ENCODE measurements around the gene SLC6A6.

SLC6A6 gene

DNA sequence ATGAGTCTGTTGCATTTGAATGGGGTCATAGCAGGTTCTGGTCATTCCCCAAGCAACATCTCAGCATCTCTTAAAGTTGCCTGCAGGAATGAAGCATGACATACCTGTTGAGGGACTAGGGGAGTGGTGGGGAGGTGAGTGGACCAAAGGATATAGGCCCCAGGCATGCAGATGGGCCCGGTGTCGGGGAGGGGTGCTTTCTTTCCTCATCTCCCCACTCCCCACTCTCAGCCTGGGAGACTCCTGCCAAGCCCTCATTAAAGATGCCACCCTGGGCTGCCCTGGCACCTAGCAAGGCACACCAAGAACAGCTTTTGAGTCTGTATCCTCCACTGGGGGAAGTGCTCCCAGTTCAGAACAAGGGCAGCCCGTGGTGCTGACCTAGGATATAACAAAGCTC, 83.6 kb downstream of the SLC6A6 start:
- DNase-seq (ENCODE audit: low read depth, low spot score) = no peak

DNA sequence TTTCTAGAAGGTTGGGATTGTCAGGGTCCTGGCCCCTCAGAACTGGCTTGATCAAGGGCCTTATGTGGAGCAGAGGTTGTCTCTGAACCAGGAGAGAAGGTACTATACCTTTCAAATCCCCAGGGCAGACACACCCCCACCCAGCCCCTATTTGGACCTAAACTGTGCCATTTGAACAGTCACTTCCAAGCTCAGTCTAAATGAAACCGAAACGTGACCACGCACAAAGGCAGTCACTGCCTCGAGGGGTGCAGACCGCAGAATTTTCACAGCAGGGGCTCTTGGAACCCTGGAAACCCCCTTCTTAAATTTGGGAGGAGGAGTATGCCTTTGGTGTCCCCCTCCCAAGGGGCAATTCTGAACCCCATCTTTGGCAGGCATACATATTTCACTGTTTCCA, 84.1 kb downstream of the SLC6A6 start:
- no peak for DNase-seq (ENCODE audit: low read depth, low spot score)

DNA sequence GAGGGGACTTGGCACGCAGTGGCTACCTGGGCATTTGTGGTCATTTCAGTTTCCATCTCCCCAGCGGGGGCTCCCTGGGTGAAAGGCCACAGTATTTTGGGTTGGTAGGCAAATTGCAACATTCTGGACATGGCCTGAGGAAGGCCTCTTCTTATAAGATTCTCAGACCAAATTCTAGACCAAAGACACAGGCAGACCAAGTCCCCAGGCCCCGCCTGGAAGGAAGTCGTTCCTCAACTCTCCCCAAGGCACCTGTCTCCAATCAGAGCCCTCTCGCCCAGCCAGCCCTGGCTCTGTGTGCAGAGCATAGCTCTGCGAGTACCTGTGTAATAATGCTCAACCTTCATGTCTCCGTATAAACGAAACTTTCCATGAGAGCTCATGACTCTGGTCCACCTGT, 84.7 kb downstream of the SLC6A6 start:
- DNase-seq (ENCODE audit: low read depth, low spot score) = no peak

- DNase-seq (ENCODE audit: low read depth, low spot score) = no peak
Measured at GRCh38 chr3:14487821-14488220, 85.4 kb downstream of the SLC6A6 start.

DNA sequence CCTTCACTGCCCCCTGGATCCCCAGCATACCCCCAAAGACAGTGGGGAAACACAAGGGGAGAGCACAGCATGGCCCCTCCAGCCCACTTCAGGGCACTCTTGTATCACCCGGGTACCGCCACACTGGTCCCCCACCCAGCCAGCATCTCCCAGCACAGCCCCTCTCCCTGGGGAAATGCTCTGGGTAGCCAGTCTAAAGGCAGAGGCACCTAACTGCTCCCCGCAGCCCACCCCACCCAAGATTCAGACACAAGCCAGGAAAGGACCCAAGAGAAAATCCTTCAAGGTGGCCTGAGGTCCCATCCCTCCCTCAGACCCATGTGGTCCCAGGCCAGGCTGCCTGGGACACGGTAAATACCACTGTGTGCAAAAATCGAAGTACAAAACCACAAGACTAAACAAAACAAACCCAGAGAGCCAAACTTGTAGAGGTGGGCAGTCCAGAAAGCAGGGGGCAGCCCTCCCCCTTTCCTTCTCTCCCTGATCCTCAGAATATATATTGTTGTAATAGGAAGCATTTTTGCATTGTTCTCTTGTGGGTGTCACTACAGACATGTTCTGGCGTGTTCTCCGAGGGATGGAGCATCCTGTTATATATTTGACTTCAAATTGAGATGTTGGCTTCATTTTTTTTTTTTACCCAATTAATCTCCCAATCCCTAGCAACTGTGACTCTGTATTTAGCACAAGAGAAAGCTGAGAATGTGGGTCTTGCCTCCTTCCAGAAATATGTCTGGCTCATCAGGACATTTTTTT, 86.1 kb downstream of the SLC6A6 start:
- DNase-seq (ENCODE audit: low read depth, low spot score) = no peak

DNA sequence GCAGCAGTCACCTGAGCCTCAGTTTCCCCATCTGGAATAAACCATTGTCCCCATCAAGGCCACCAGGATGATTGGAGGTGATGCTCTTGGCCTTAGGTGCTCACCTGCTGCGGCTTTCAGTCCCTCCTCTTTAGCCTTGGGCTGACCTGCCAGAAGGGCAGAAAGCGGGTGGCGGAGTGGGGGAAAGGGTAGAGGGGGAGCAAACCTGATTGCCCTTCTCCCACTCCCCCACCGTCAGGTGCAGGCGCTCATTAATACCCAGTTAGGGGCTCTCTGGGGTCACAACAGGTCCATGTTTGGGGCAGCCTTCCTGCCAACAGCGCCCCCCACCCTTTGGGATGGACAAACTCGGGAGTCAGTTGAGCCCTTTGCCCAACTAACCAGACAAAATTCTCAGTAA, 87.2 kb downstream of the SLC6A6 start:
- DNase-seq (ENCODE audit: low read depth, low spot score) = no peak

- DNase-seq (ENCODE audit: low read depth, low spot score) = no peak
Measured at GRCh38 chr3:14490255-14490654, 87.8 kb downstream of the SLC6A6 start.

DNA sequence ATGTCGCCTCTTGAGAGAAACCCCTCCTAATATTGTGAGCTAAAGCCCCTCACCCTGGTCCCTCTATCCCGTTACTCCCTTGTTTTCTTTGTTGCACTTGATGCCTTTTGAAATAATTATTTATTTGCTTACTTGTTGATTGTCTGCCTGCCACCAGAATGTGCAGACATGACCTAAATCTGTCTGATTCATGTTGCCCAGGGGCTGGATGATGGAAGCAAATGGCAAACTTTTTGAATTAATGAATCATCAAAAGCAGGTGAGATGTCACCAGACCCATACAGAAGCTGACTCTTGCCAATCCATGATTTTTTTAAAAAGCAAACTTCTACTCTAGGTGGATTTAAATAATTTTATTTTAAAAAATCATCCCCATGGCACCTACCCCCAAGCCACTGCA, 88.4 kb downstream of the SLC6A6 start:
- DNase-seq (ENCODE audit: low read depth, low spot score) = no peak

- DNase-seq (ENCODE audit: low read depth, low spot score) = no peak
Measured at GRCh38 chr3:14491396-14492190, 89.2 kb downstream of the SLC6A6 start.

DNA sequence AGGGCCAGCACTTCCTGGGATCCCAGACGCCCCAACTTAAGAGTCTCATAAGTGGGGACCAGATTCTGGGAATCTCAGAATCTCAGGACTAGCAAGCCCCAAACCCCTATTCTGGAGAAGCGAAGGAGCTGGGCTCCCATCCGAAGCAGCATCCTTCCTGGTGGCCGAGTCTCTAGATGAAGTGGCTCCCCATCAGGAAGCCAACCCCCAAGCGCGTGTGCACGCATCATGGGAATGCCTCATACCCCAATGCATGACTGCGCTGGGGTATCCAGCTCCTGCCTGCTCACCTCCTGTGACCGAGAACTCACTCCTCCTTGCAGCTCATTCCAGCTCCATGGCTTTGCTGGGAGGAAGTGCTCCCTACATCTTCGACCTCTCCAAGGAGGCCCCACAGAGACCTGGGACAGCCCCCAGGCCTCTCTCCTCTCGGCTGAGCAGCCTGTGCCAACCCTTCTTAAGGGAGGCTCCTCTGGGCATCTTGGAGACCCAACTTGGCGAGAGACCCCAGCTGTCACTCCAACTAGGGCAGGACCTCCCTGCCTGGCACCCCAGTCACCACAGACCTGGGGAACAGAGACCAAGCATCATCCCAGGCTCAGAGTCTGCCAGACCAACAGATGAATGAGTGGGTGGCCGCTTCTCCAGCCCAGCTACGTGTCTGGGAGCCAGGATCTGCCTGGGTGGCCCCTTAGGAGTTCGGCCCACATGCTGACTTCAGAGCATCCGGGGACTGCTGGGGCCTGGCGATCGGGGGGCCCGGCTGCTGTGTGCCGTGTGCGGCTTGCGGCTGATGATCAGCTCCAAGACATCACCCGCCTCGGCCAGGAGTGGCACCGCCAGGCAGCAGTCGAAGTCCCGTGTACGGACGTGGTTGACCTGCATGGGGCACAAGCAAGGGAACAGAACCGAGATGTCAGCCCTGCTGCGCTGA, 90.8 kb downstream of the SLC6A6 start:
- DNase-seq (ENCODE audit: low read depth, low spot score) = no peak

- DNase-seq (ENCODE audit: low read depth, low spot score) = no peak
Measured at GRCh38 chr3:14494279-14494972, 92.0 kb downstream of the SLC6A6 start.

- no peak for DNase-seq (ENCODE audit: low read depth, low spot score)
Measured at GRCh38 chr3:14494973-14495300, 92.5 kb downstream of the SLC6A6 start.

GRCh38 chr3:14496351-14496750, 93.9 kb downstream of the SLC6A6 start:
- DNase-seq (ENCODE audit: low read depth, low spot score) = no peak

DNA sequence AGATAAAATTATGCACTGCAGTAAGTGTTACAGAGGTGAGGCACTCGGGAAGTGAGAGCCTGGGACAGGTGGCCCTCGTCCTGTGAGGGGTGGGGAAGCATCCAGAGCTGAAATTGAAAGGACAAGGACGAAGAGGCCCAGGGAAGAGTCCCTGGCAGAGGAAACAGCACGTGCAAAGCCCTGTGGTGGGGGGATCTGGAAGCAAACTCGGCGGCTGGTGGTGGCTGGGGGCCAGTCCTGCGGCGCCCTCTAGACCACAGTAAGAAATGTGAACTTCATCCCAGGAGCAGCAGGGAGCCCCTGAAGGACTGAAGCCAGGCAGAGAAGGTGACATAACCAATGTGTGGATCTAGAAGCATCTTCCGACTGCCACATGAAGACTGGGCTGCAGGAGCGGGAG, 94.9 kb downstream of the SLC6A6 start:
- DNase-seq (ENCODE audit: low read depth, low spot score) = no peak

DNA sequence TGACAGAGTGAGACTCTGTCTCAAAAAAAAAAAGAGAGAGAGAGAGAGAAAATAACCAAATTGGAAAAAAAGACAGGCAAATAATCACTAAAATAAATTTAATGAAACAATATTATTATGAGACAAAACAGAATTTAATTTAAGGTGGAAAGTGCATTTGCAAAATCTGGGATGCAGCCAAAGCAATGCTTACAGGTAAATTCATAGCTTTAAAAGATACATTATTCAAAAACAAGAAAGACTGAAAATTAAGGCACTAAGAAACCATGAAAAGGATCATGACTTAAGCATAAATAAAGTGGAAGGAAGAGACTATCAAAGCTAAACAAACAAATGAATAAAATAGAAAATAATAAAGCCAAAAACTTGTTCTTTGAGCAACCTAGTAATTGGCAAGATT, 100.1 kb downstream of the SLC6A6 start:
- DNase-seq (ENCODE audit: low read depth, low spot score) = no peak

GRCh38 chr3:14503033-14503705, 100.8 kb downstream of the SLC6A6 start:
- DNase-seq (ENCODE audit: low read depth, low spot score) = no peak

- DNase-seq (ENCODE audit: low read depth, low spot score) = no peak
Measured at GRCh38 chr3:14503706-14504065, 101.3 kb downstream of the SLC6A6 start.

DNA sequence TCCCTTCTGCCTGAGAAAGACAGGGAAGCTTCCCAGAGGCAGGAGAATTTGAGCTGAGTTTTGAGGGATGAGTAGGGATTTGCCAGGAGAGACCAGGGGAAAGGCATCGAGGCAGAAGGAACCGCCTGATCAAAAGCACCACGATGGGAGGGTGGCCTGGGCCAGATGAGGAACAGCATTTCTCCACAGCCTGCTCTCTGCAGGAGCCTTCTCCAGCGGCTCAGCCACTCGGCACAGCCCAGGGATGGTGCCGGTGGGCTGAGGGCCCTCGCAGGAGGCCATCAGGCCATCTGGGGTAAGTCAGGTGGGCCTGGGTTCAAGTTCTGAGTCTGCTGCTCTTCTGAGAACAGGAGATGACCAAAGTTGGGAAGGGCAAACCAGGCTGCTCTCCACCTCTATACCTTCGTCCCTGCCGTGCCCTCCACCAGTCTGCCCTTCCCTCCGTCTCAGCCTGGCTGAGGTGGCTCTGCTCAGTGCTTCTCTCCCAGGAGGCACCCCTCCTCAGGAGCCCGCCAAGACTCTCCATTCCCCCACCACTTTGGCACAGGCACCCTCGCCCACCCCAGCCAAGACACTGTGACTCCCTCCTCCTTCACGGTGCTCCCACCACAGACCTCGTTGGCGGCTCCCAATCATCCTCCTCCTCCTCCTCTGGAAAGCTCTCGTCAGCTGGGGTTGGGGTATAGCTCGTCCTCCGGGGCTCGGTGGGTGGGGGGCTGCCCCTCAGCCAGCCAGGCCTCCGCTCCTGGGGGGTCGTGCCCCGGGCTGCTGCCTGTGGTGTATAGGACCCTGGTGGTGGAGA, 102.8 kb downstream of the SLC6A6 start:
- DNase-seq (ENCODE audit: low read depth, low spot score) = no peak

DNA sequence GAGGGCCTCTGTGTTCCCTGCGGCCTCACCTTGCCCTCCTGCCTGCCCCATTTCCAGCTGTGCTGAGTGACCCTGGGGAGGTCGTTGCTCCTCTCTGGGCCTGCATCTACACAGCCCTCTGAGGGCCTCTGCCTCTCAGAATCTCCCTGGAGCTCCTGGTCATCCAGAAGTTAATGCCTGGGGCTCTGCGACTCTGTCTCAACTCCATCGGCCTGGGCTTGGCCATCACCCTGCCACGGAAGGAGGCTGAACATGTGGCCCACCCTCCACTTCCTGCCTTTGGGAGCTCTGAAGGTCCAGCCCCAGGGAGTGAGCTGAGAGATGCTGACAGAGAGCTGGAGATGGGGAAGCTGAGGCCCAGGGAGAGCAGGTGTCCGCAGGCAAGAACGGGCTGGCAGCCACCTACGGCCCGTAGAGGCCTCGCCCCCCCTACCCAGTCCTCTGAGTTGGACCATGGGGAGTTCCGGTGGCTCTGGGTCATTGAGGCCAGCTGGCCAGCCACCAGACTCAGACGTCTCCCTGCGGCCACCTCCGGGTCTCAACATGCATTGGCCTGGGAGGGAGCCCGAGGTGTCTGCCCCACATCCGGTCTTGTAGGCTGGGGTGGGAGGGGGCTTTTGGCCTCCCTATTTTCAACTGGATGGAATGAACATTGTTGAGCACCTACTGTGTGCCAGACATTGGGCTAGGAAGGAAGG, 103.5 kb downstream of the SLC6A6 start:
- DNase-seq (ENCODE audit: low read depth, low spot score) = no peak

Data from activated CD4-positive, CD25-positive, alpha-beta regulatory T cell treated with anti-CD3 and anti-CD28 coated beads, Interleukin-2, amount 50 U/mL, for 16 hours (primary cell).